ENCODE measurements around the gene CORO1C.

CORO1C gene

DNA sequence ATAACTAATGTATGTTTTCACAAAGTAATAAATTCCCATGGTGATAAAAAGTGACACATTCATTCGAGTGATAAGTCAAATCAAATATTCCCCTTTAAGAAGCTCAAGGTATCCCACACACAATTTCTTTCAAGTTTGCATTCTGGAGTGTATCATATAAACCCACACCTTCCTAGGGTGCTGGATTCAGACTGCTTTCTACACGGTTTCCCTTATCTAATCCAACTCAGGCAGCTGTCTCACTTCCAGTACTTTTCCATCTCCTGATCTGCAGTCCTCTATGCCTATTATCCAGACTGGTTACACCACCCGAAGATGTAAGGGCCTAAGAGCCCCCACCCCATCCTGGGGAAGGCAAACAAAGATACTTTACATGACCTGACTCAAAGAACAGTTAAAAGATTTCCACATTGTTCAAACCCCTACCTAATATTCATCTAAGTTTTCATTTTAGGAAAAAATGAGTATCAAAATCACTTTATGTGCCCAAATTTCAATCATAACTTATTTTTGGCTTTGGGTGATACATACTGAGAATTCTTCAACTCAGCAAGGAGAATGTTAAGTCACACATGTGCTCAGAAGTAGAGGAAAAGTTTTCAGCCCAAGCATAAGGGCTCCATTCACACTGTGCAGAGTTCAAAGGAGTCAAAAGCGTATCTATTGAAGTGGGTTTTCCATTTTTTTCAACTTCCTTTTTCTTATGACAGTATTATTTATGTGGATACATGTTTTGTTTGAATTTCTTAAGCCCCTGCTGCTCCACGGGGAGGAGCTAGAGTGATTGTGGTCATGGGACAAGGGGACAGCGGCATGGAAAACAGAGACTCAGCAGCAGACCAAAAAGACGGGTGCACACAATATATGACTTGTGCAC lies 41.8 kb downstream of the CORO1C start:
- POLR2A ChIA-PET: interaction anchor here (1.0 to 1.3 kb wide), 2 partner anchors 10 to 41 kb away, joined by 4 to 5 read pairs; no protein-coding TSS in a partner anchor
- peak; percentile 78 to 88 (median 84) for DNase-seq
- WGBS (ENCODE audit: insufficient coverage): 7% methylated on average over 5 of the region's 7 CpGs
- CTCF ChIA-PET: interaction anchor here (0.7 to 14.8 kb wide), 20 partner anchors 9 to 160 kb away, joined by 3 to 191 read pairs (median 5); partner anchors contain the start of gene CORO1C
- Histone ChIP-seq H3K27ac (ENCODE audit: insufficient read depth in 1 of 2, low read depth in 1 of 2, low read length in 2 of 2, poor library complexity in 1 of 2, severe bottlenecking in 2 of 2) (peak overlapping the region in 1 of 2 experiments; percentile 85), H3K36me3 (ENCODE audit: control insufficient read depth in 4 of 4, insufficient read depth in 4 of 4, low read length in 3 of 4) (peaks cover 0 to 5% (median 0%) of the 10 kb centered on the region in 4 experiments), H3K27me3 (replicated peaks in 2 of 5; ENCODE audit: control insufficient read depth in 4 of 5, insufficient read depth in 5 of 5, low read length in 4 of 5) (no peaks in the 10 kb centered on the region), H3K4me1 (ENCODE audit: control extremely low read depth in 1 of 4, control insufficient read depth in 4 of 4, insufficient read depth in 4 of 4, low read length in 3 of 4) (peaks cover 47 to 91% (median 77%) of the 10 kb centered on the region in 4 experiments), H3K4me3 (ENCODE audit: control insufficient read depth in 1 of 7, extremely low read depth in 1 of 7, insufficient read depth in 4 of 7, low read depth in 2 of 7, low read length in 6 of 7) (peak overlapping the region in 4 of 7 experiments; percentile 11 to 50 (median 25)), H3K9me3 (ENCODE audit: control extremely low read depth in 1 of 5, control insufficient read depth in 4 of 5, insufficient read depth in 2 of 5, low read depth in 1 of 5, low read length in 4 of 5) (no peaks in the 10 kb centered on the region)

DNA sequence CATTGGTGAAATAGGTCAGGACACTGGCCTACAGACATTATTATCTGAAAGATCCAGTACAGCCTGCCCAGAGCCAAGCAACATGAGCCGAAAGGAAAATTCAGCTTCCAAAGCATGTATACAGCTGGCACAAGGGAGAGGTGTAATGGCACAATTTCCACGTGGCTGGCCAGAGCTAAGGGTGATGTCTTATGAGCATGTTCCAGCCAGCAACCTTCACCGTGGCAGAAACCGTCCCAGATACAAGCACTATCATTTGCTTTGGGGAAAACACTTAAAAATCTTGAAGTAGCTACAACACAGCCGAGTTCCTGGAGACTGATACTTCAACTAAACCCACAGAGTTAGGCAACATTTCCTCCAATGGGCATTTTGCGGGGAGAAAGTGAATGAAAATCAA lies 44.5 kb downstream of the CORO1C start:
- ChIA-PET POLR2A (interaction anchor here (0.7 to 1.2 kb wide), 2 partner anchors 18 to 42 kb away, joined by 3 to 4 read pairs; no protein-coding TSS in a partner anchor), CTCF (interaction anchor here (0.9 to 14.8 kb wide), 9 partner anchors 10 to 125 kb away, joined by 3 to 191 read pairs (median 4); partner anchors contain the start of gene ISCU)
- peak in 2 of 3 donors; percentile 55 to 58 for DNase-seq
- peak overlapping the region in 1 of 2 experiments; percentile 55 for H3K27ac ChIP-seq (ENCODE audit: insufficient read depth in 1 of 2, low read depth in 1 of 2, low read length in 2 of 2, poor library complexity in 1 of 2, severe bottlenecking in 2 of 2)
- H3K4me1 ChIP-seq (ENCODE audit: control extremely low read depth in 1 of 4, control insufficient read depth in 4 of 4, insufficient read depth in 4 of 4, low read length in 3 of 4): peaks cover 35 to 79% (median 64%) of the 10 kb centered on the region in 4 experiments
- peak overlapping the region in 3 of 7 experiments; percentile 21 to 60 (median 41) for H3K4me3 ChIP-seq (ENCODE audit: control insufficient read depth in 1 of 7, extremely low read depth in 1 of 7, insufficient read depth in 4 of 7, low read depth in 2 of 7, low read length in 6 of 7)
- H3K27me3 ChIP-seq (replicated peaks in 2 of 5; ENCODE audit: control insufficient read depth in 4 of 5, insufficient read depth in 5 of 5, low read length in 4 of 5): no peaks in the 10 kb centered on the region
- H3K36me3 ChIP-seq (ENCODE audit: control insufficient read depth in 4 of 4, insufficient read depth in 4 of 4, low read length in 3 of 4): no peaks in the 10 kb centered on the region
- H3K9me3 ChIP-seq (ENCODE audit: control extremely low read depth in 1 of 5, control insufficient read depth in 4 of 5, insufficient read depth in 2 of 5, low read depth in 1 of 5, low read length in 4 of 5): no peaks in the 10 kb centered on the region
- 40% methylated on average over 2 of the region's 6 CpGs for WGBS (ENCODE audit: insufficient coverage)

GRCh38 chr12:108685469-108686260 lies 45.7 kb downstream of the CORO1C start:
- H3K27me3 ChIP-seq (replicated peaks in 2 of 5; ENCODE audit: control insufficient read depth in 4 of 5, insufficient read depth in 5 of 5, low read length in 4 of 5): no peaks in the 10 kb centered on the region
- no CpG with 5 or more reads among the region's 4 CpGs for WGBS (ENCODE audit: insufficient coverage)
- no peaks in the 10 kb centered on the region for H3K9me3 ChIP-seq (ENCODE audit: control extremely low read depth in 1 of 5, control insufficient read depth in 4 of 5, insufficient read depth in 2 of 5, low read depth in 1 of 5, low read length in 4 of 5)
- peak in 2 of 3 donors; percentile 67 to 77 for DNase-seq
- peaks cover 27 to 70% (median 53%) of the 10 kb centered on the region in 4 experiments for H3K4me1 ChIP-seq (ENCODE audit: control extremely low read depth in 1 of 4, control insufficient read depth in 4 of 4, insufficient read depth in 4 of 4, low read length in 3 of 4)
- no peaks in the 10 kb centered on the region for H3K36me3 ChIP-seq (ENCODE audit: control insufficient read depth in 4 of 4, insufficient read depth in 4 of 4, low read length in 3 of 4)
- H3K27ac ChIP-seq (ENCODE audit: insufficient read depth in 1 of 2, low read depth in 1 of 2, low read length in 2 of 2, poor library complexity in 1 of 2, severe bottlenecking in 2 of 2): peak overlapping the region in 1 of 2 experiments; percentile 55
- CTCF ChIA-PET: interaction anchor here (0.8 to 14.8 kb wide), 9 partner anchors 9 to 123 kb away, joined by 3 to 191 read pairs (median 4); partner anchors contain the start of gene ISCU
- no peak overlapping the region for H3K4me3 ChIP-seq (ENCODE audit: control insufficient read depth in 1 of 7, extremely low read depth in 1 of 7, insufficient read depth in 4 of 7, low read depth in 2 of 7, low read length in 6 of 7)
- POLR2A ChIA-PET: interaction anchor here (1.0 kb wide), 1 partner anchor 17 kb away, joined by 3 read pairs; no protein-coding TSS in a partner anchor

DNA sequence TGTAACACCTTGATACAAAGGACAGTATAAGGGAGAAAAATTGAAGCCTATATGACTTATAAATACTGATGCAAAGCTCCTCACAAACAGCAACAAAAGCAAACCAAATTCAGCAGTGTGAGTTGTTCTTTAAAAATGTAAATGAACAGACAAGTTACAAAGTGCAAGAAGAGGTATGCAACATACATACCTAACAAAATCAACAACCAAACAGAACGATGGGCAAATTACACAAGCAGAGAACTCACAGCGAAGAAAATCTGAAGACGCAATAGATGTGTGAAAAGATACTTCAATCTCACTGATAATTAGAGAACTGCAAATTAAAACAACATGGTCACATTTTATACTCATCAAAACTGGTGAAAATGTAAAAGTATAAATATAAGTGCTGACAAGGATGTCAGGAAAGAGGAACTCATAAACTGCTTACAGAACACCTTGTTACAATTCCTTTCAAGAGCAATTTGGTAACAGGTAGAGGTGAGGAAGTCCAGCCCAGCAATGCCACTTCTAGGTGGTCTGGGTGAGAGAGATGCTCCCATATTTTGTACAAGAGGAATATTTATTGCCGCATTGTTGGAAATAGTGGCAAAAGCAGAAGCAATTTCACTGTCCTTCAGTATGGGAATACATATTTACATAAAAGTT lies 47.3 kb downstream of the CORO1C start:
- no peaks in the 10 kb centered on the region for H3K9me3 ChIP-seq (ENCODE audit: control extremely low read depth in 1 of 5, control insufficient read depth in 4 of 5, insufficient read depth in 2 of 5, low read depth in 1 of 5, low read length in 4 of 5)
- ChIA-PET POLR2A (no interaction called here), CTCF (interaction anchor here (0.8 to 14.8 kb wide), 3 partner anchors 16 to 120 kb away, joined by 3 to 191 read pairs (median 22); no protein-coding TSS in a partner anchor)
- H3K36me3 ChIP-seq (ENCODE audit: control insufficient read depth in 4 of 4, insufficient read depth in 4 of 4, low read length in 3 of 4): peaks cover 0 to 8% (median 1%) of the 10 kb centered on the region in 4 experiments
- peaks cover 18 to 54% (median 38%) of the 10 kb centered on the region in 4 experiments for H3K4me1 ChIP-seq (ENCODE audit: control extremely low read depth in 1 of 4, control insufficient read depth in 4 of 4, insufficient read depth in 4 of 4, low read length in 3 of 4)
- WGBS (ENCODE audit: insufficient coverage): no CpG with 5 or more reads among the region's 4 CpGs
- H3K4me3 ChIP-seq (ENCODE audit: control insufficient read depth in 1 of 7, extremely low read depth in 1 of 7, insufficient read depth in 4 of 7, low read depth in 2 of 7, low read length in 6 of 7): no peak overlapping the region
- no peak overlapping the region for H3K27ac ChIP-seq (ENCODE audit: insufficient read depth in 1 of 2, low read depth in 1 of 2, low read length in 2 of 2, poor library complexity in 1 of 2, severe bottlenecking in 2 of 2)
- no peak for DNase-seq
- no peaks in the 10 kb centered on the region for H3K27me3 ChIP-seq (replicated peaks in 2 of 5; ENCODE audit: control insufficient read depth in 4 of 5, insufficient read depth in 5 of 5, low read length in 4 of 5)

DNA sequence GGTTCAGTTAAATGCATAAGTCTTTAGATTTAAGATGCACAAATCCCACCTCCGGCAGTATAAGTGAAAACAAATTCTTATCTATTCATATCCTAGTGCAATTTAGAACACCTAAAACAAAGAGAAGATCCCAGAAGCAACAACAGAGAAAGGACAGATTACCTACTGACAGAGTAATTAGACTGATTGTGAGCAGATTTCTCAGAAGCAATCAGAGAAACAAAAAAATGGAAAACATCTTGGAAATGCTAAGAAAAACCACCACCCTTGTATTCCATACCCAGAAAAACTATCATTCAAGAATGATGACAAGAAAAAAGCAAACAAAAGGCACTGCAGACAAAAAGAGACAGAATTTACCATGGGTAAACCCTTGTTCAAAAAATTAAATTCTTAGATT lies 50.0 kb downstream of the CORO1C start:
- peaks cover 3 to 24% (median 12%) of the 10 kb centered on the region in 4 experiments for H3K36me3 ChIP-seq (ENCODE audit: control insufficient read depth in 4 of 4, insufficient read depth in 4 of 4, low read length in 3 of 4)
- H3K9me3 ChIP-seq (ENCODE audit: control extremely low read depth in 1 of 5, control insufficient read depth in 4 of 5, insufficient read depth in 2 of 5, low read depth in 1 of 5, low read length in 4 of 5): no peaks in the 10 kb centered on the region
- WGBS (ENCODE audit: insufficient coverage): no CpG with 5 or more reads among the region's 1 CpG
- DNase-seq: no peak
- no peaks in the 10 kb centered on the region for H3K27me3 ChIP-seq (replicated peaks in 2 of 5; ENCODE audit: control insufficient read depth in 4 of 5, insufficient read depth in 5 of 5, low read length in 4 of 5)
- CTCF ChIA-PET: interaction anchor here (0.7 to 1.6 kb wide), 3 partner anchors 8 to 126 kb away, joined by 3 to 6 read pairs (median 3); no protein-coding TSS in a partner anchor
- POLR2A ChIA-PET: no interaction called here
- peaks cover 11 to 29% (median 22%) of the 10 kb centered on the region in 4 experiments for H3K4me1 ChIP-seq (ENCODE audit: control extremely low read depth in 1 of 4, control insufficient read depth in 4 of 4, insufficient read depth in 4 of 4, low read length in 3 of 4)
- H3K27ac ChIP-seq (ENCODE audit: insufficient read depth in 1 of 2, low read depth in 1 of 2, low read length in 2 of 2, poor library complexity in 1 of 2, severe bottlenecking in 2 of 2): no peak overlapping the region
- no peak overlapping the region for H3K4me3 ChIP-seq (ENCODE audit: control insufficient read depth in 1 of 7, extremely low read depth in 1 of 7, insufficient read depth in 4 of 7, low read depth in 2 of 7, low read length in 6 of 7)

- POLR2A ChIA-PET: no interaction called here
Observed at GRCh38 chr12:108679106-108679681, 52.1 kb downstream of the CORO1C start.

More at GRCh38 chr12:108679106-108679681, 52.1 kb downstream of the CORO1C start:
- no peak overlapping the region for H3K27ac ChIP-seq (ENCODE audit: insufficient read depth in 1 of 2, low read depth in 1 of 2, low read length in 2 of 2, poor library complexity in 1 of 2, severe bottlenecking in 2 of 2)
- peaks cover 7 to 37% (median 19%) of the 10 kb centered on the region in 4 experiments for H3K36me3 ChIP-seq (ENCODE audit: control insufficient read depth in 4 of 4, insufficient read depth in 4 of 4, low read length in 3 of 4)
- no peak for DNase-seq
- no peaks in the 10 kb centered on the region for H3K27me3 ChIP-seq (replicated peaks in 2 of 5; ENCODE audit: control insufficient read depth in 4 of 5, insufficient read depth in 5 of 5, low read length in 4 of 5)
- CTCF ChIA-PET: interaction anchor here (1.0 to 1.5 kb wide), 4 partner anchors 9 to 90 kb away, joined by 3 to 4 read pairs (median 3); no protein-coding TSS in a partner anchor
- H3K9me3 ChIP-seq (ENCODE audit: control extremely low read depth in 1 of 5, control insufficient read depth in 4 of 5, insufficient read depth in 2 of 5, low read depth in 1 of 5, low read length in 4 of 5): no peaks in the 10 kb centered on the region
- no peak overlapping the region for H3K4me3 ChIP-seq (ENCODE audit: control insufficient read depth in 1 of 7, extremely low read depth in 1 of 7, insufficient read depth in 4 of 7, low read depth in 2 of 7, low read length in 6 of 7)
- no CpG with 5 or more reads among the region's 1 CpG for WGBS (ENCODE audit: insufficient coverage)
- H3K4me1 ChIP-seq (ENCODE audit: control extremely low read depth in 1 of 4, control insufficient read depth in 4 of 4, insufficient read depth in 4 of 4, low read length in 3 of 4): peaks cover 0 to 8% (median 4%) of the 10 kb centered on the region in 4 experiments
